Skeletal muscle tissue (tissue), 4 donors: Measurements from ENCODE around the gene SPEF1. TPM values are rescaled to one million over a fixed set of nuclear protein-coding genes. Genes with fewer than 3 reads are reported as not detected.

ENCODE experiments used
- H3K27ac ChIP-seq: one replicate; pipeline ENCODE4 v1.7.0; 2013; ENCODE audit warnings: mild to moderate bottlenecking, low read depth, low read length, inconsistent platforms
- H3K27me3 ChIP-seq, 3 donors: one replicate each; pipeline ENCODE4 v1.7.0; 2013; ENCODE audit warnings: low read length in 3 of 3; ENCODE audit not compliant: control insufficient read depth in 3 of 3, insufficient read depth in 3 of 3
- H3K36me3 ChIP-seq, 3 donors: one replicate each; pipeline ENCODE4 v1.7.0; 2013; ENCODE audit warnings: low read length in 3 of 3; ENCODE audit not compliant: control insufficient read depth in 3 of 3, insufficient read depth in 3 of 3
- H3K4me1 ChIP-seq, 3 donors: one replicate each; pipeline ENCODE4 v1.7.0; 2013; ENCODE audit warnings: low read length in 3 of 3, mild to moderate bottlenecking in 3 of 3; ENCODE audit not compliant: control insufficient read depth in 3 of 3, insufficient read depth in 3 of 3
- H3K4me3 ChIP-seq, 3 donors: one replicate each; pipeline ENCODE4 v1.7.0; 2013; ENCODE audit warnings: low read length in 3 of 3
- H3K9ac ChIP-seq, 3 donors: one replicate each; pipeline ENCODE4 v1.7.0; 2013; ENCODE audit warnings: low read length in 3 of 3, mild to moderate bottlenecking in 3 of 3, moderate library complexity in 2 of 3, low read depth in 1 of 3
- H3K9me3 ChIP-seq, 3 donors: one replicate each; pipeline ENCODE4 v1.7.0; 2013; ENCODE audit warnings: low read length in 3 of 3; ENCODE audit not compliant: control insufficient read depth in 3 of 3
- total RNA-seq: library from RNA; depleted of rRNA; stranded (reverse); fragments of >200 nt; gene quantifications from one replicate; pipeline ENCODE4 v1.2.3, GENCODE V29; 2014
- donor health status: Osteomylitis.

The SPEF1 gene
- total RNA-seq, 1 donor from 2014 or later: not detected

- Histone ChIP-seq H3K27me3 (peaks cover 19 to 27% (median 20%) of the 10 kb centered on the region in 3 donors), H3K36me3 (no peaks in the 10 kb centered on the region), H3K4me1 (peaks cover 18 to 27% (median 21%) of the 10 kb centered on the region in 3 donors), H3K9me3 (no peaks in the 10 kb centered on the region), H3K9ac (peak overlapping the region; percentile 14 to 72 (median 68)), H3K27ac (peak overlapping the region; percentile 47), H3K4me3 (peak overlapping the region; percentile 52 to 70 (median 70))
Measured at GRCh38 chr20:3733119-3733995, 47.9 kb downstream of the SPEF1 start.

- Histone ChIP-seq H3K9me3 (no peaks in the 10 kb centered on the region), H3K4me1 (peaks cover 25 to 33% (median 30%) of the 10 kb centered on the region in 3 donors), H3K27me3 (peaks cover 20 to 30% (median 20%) of the 10 kb centered on the region in 3 donors), H3K36me3 (no peaks in the 10 kb centered on the region), H3K9ac (peak within 1 kb of the TSS; percentile 14 to 72 (median 68)), H3K4me3 (peak within 1 kb of the TSS; percentile 52 to 70 (median 70)), H3K27ac (peak within 1 kb of the TSS; percentile 47)
Measured at GRCh38 chr20:3732327-3733118, 48.7 kb downstream of the SPEF1 start, which contains the start of gene HSPA12B. TSS of gene HSPA12B (plus strand) at chr20:3732685. CDS start at chr20:3738675, 5,990 bp downstream.

- peak overlapping the region; percentile 7 for H3K27ac ChIP-seq
- H3K9me3 ChIP-seq: no peaks in the 10 kb centered on the region
- peaks cover 26 to 33% (median 30%) of the 10 kb centered on the region in 3 donors for H3K4me1 ChIP-seq
- H3K36me3 ChIP-seq: no peaks in the 10 kb centered on the region
- H3K27me3 ChIP-seq: peaks cover 20 to 30% (median 24%) of the 10 kb centered on the region in 3 donors
- no peak overlapping the region for H3K9ac ChIP-seq
- no peak overlapping the region for H3K4me3 ChIP-seq
Measured at GRCh38 chr20:3731944-3732326, 49.3 kb downstream of the SPEF1 start.

GRCh38 chr20:3730803-3731672 is 50.2 kb downstream of the SPEF1 start:
- H3K4me1 ChIP-seq: peaks cover 25 to 29% (median 27%) of the 10 kb centered on the region in 3 donors
- no peak overlapping the region for H3K4me3 ChIP-seq
- no peaks in the 10 kb centered on the region for H3K36me3 ChIP-seq
- H3K27ac ChIP-seq: no peak overlapping the region
- H3K9ac ChIP-seq: no peak overlapping the region
- no peaks in the 10 kb centered on the region for H3K9me3 ChIP-seq
- peaks cover 16 to 30% (median 24%) of the 10 kb centered on the region in 3 donors for H3K27me3 ChIP-seq

GRCh38 chr20:3729811-3730540 is 51.3 kb downstream of the SPEF1 start:
- no peak overlapping the region for H3K9ac ChIP-seq
- H3K27ac ChIP-seq: no peak overlapping the region
- H3K36me3 ChIP-seq: no peaks in the 10 kb centered on the region
- H3K4me1 ChIP-seq: peaks cover 21 to 28% (median 25%) of the 10 kb centered on the region in 3 donors
- H3K4me3 ChIP-seq: no peak overlapping the region
- no peaks in the 10 kb centered on the region for H3K9me3 ChIP-seq
- H3K27me3 ChIP-seq: peaks cover 15 to 30% (median 24%) of the 10 kb centered on the region in 3 donors

GRCh38 chr20:3729378-3729777 is 51.9 kb downstream of the SPEF1 start:
- H3K4me1 ChIP-seq: peaks cover 20 to 28% (median 24%) of the 10 kb centered on the region in 3 donors
- peaks cover 15 to 30% (median 24%) of the 10 kb centered on the region in 3 donors for H3K27me3 ChIP-seq
- H3K4me3 ChIP-seq: no peak overlapping the region
- H3K27ac ChIP-seq: no peak overlapping the region
- no peaks in the 10 kb centered on the region for H3K9me3 ChIP-seq
- no peak overlapping the region for H3K9ac ChIP-seq
- H3K36me3 ChIP-seq: no peaks in the 10 kb centered on the region

- Histone ChIP-seq H3K9ac (no peak overlapping the region), H3K36me3 (no peaks in the 10 kb centered on the region), H3K4me1 (peaks cover 20 to 26% (median 23%) of the 10 kb centered on the region in 3 donors), H3K9me3 (no peaks in the 10 kb centered on the region), H3K27me3 (peaks cover 15 to 30% (median 24%) of the 10 kb centered on the region in 3 donors), H3K27ac (no peak overlapping the region), H3K4me3 (no peak overlapping the region)
Measured at GRCh38 chr20:3728876-3729275, 52.4 kb downstream of the SPEF1 start.

- peak overlapping the region; percentile 34 for H3K27ac ChIP-seq
- H3K36me3 ChIP-seq: no peaks in the 10 kb centered on the region
- peaks cover 15 to 26% (median 21%) of the 10 kb centered on the region in 3 donors for H3K27me3 ChIP-seq
- no peaks in the 10 kb centered on the region for H3K9me3 ChIP-seq
- no peak overlapping the region for H3K4me3 ChIP-seq
- peak overlapping the region in 1 of 3 donors; percentile 3 for H3K9ac ChIP-seq
- H3K4me1 ChIP-seq: peaks cover 20 to 26% (median 22%) of the 10 kb centered on the region in 3 donors
Measured at GRCh38 chr20:3728354-3728753, 52.9 kb downstream of the SPEF1 start.
